ENCODE data around the gene ZMIZ1. TPM values are rescaled to one million over a fixed set of nuclear protein-coding genes. Genes with fewer than 3 reads are reported as not detected.

ZMIZ1 gene
- total RNA-seq, 1 experiment from 2014 or later = 28.4 TPM

- H3K36me3 ChIP-seq (ENCODE audit: control insufficient read depth in 1 of 2, insufficient read depth in 2 of 2, low read length in 2 of 2) = no peaks in the 10 kb centered on the region
- DNase-seq (ENCODE audit: low read depth, low spot score) (no peak), ATAC-seq (no peak)
- TF ChIP-seq SRF (IDR thresholded peaks at IDR 0.05; ENCODE audit: low read depth) (no peak), EGR1 (IDR thresholded peaks at IDR 0.05; ENCODE audit: low read depth) (no peak), ZNF274 (IDR thresholded peaks at IDR 0.05; ENCODE audit: low read depth, low read length) (no peak), EZH2phosphoT487 (IDR thresholded peaks at IDR 0.05; ENCODE audit: borderline replicate concordance) (no peak), ZFX (IDR thresholded peaks at IDR 0.05) (no peak), FOSL1 (IDR thresholded peaks at IDR 0.05; ENCODE audit: low read depth) (no peak), ELF1 (IDR thresholded peaks at IDR 0.05; ENCODE audit: borderline replicate concordance, low read depth) (no peak), RAD21 (IDR thresholded peaks at IDR 0.05; ENCODE audit: low read depth) (no peak), CBX3 (IDR thresholded peaks at IDR 0.05; ENCODE audit: low read depth) (no peak), CTCF (IDR thresholded peaks at IDR 0.05 in 2 of 3, conservative IDR thresholded peaks at IDR 0.05 in 1 of 3; ENCODE audit: borderline replicate concordance in 1 of 3, insufficient read depth in 1 of 3, low read depth in 2 of 3, low read length in 2 of 3) (no peak), YY1 (IDR thresholded peaks at IDR 0.05; ENCODE audit: extremely low read depth, insufficient replicate concordance, low read depth, low read length) (no peak), SIN3A (IDR thresholded peaks at IDR 0.05; ENCODE audit: low read depth) (no peak), MAX (IDR thresholded peaks at IDR 0.05) (no peak), EZH2 (IDR thresholded peaks at IDR 0.05) (no peak)
- peaks cover 39 to 44% of the 10 kb centered on the region in 2 experiments for H3K4me1 ChIP-seq (ENCODE audit: control insufficient read depth in 1 of 2, insufficient read depth in 2 of 2, low read length in 2 of 2)
- ChIA-PET CTCF (interaction anchor here (0.5 kb wide), 1 partner anchor 21 kb away, joined by 3 read pairs; no protein-coding TSS in a partner anchor), POLR2A (no interaction called here), RAD21 (ENCODE audit: low non-redundant PET in 1 of 2, low total read pairs in 2 of 2, uncharacterized antibody in 2 of 2, unreplicated experiment in 2 of 2) (no interaction called here)
- H3K9ac ChIP-seq (ENCODE audit: low read length) = no peak overlapping the region
- intact Hi-C loops (cut with micrococcal nuclease) = no loop called here
- H4K20me1 ChIP-seq (ENCODE audit: insufficient read depth) = no peaks in the 10 kb centered on the region
- no peaks in the 10 kb centered on the region for H3K9me3 ChIP-seq (ENCODE audit: control insufficient read depth in 1 of 2, insufficient read depth in 1 of 2, low read depth in 1 of 2, low read length in 2 of 2)
- H3K4me3 ChIP-seq (replicated peaks in 1 of 2; ENCODE audit: low read depth in 1 of 2, low read length in 2 of 2) = no peak overlapping the region
- no TSS peak for BruUV-seq (replicated peaks)
- H3K9me2 ChIP-seq (ENCODE audit: insufficient read depth) = no peaks in the 10 kb centered on the region
- H3K27ac ChIP-seq (ENCODE audit: low read depth, low read length) = no peak overlapping the region
- H3K79me2 ChIP-seq (ENCODE audit: insufficient read depth, low read length) = no peaks in the 10 kb centered on the region
- H3K27me3 ChIP-seq (ENCODE audit: insufficient read depth, low read length) = no peaks in the 10 kb centered on the region
- no peak overlapping the region for H2AFZ ChIP-seq (ENCODE audit: low read depth, low read length, poor library complexity, severe bottlenecking)
- H3K4me2 ChIP-seq (ENCODE audit: low read length) = no peak overlapping the region
These were observed 55.3 kb downstream of the ZMIZ1 start for GRCh38 chr10:79124066-79124465.
